NOMO-1 treated with DMSO at 0.1 percent for 48 hours (cell line): ENCODE measurements around the gene SHOC1.
"Not testable (repeated sequence)": the region's sequence is repeated elsewhere in the genome, so short reads cannot be mapped to it uniquely, and the experiment has no call there.

ENCODE experiments used
- DNase-seq: peaks from one replicate; lab custom pipeline; 2025; ENCODE audit not compliant: unreplicated experiment; lab: John Stamatoyannopoulos, UW

The SHOC1 gene

GRCh38 chr9:111794835-111795556 lies at the start of gene SHOC1:
SHOC1 (minus strand) TSS chr9:111794937; CDS start chr9:111791418, 3,519 bp downstream.
- no peak for DNase-seq

GRCh38 chr9:111843971-111844370 lies 49.2 kb upstream of the SHOC1 start:
- DNase-seq, result no peak

- no peak for DNase-seq
These were observed 47.6 kb upstream of the SHOC1 start for GRCh38 chr9:111842313-111842712.

- no peak for DNase-seq
These were observed 45.7 kb upstream of the SHOC1 start for GRCh38 chr9:111840442-111840841.

GRCh38 chr9:111839987-111840386 lies 45.2 kb upstream of the SHOC1 start:
- DNase-seq, result no peak

- peak; percentile 25 for DNase-seq
These were observed 44.6 kb upstream of the SHOC1 start for GRCh38 chr9:111839387-111839786.

- no peak for DNase-seq
These were observed 43.7 kb upstream of the SHOC1 start for GRCh38 chr9:111838439-111838838.

GRCh38 chr9:111836311-111836710 lies 41.6 kb upstream of the SHOC1 start:
- no peak for DNase-seq

GRCh38 chr9:111833941-111834340 lies 39.2 kb upstream of the SHOC1 start:
- DNase-seq, result no peak

GRCh38 chr9:111832449-111832848 lies 37.7 kb upstream of the SHOC1 start:
- no peak for DNase-seq

GRCh38 chr9:111831371-111832108 lies 36.8 kb upstream of the SHOC1 start:
- no peak for DNase-seq

- no peak for DNase-seq
These were observed 33.5 kb upstream of the SHOC1 start for GRCh38 chr9:111828193-111828592.

GRCh38 chr9:111825468-111826145 lies 30.9 kb upstream of the SHOC1 start:
- no peak for DNase-seq

- DNase-seq, result no peak
These were observed 26.3 kb upstream of the SHOC1 start for GRCh38 chr9:111821006-111821528.

- DNase-seq, result no peak
These were observed 24.6 kb upstream of the SHOC1 start for GRCh38 chr9:111819360-111819759.

GRCh38 chr9:111815285-111816070 lies 20.7 kb upstream of the SHOC1 start:
- DNase-seq, result no peak

- no peak for DNase-seq
These were observed 17.6 kb upstream of the SHOC1 start for GRCh38 chr9:111812337-111812736.

- no peak for DNase-seq
These were observed 16.2 kb upstream of the SHOC1 start for GRCh38 chr9:111810908-111811307.

- DNase-seq, result not testable (repeated sequence)
These were observed 15.7 kb upstream of the SHOC1 start for GRCh38 chr9:111810415-111810814.

GRCh38 chr9:111807197-111807596 lies 12.5 kb upstream of the SHOC1 start:
- no peak for DNase-seq

- no peak for DNase-seq
These were observed 11.5 kb upstream of the SHOC1 start for GRCh38 chr9:111806259-111806658.
